ENCODE data around the gene USP37. TPM values are rescaled to one million over a fixed set of nuclear protein-coding genes. Genes with fewer than 3 reads are reported as not detected.

Gene USP37
- total and polyA plus RNA-seq, 2 of the 4 experiments (the other 2 are of a cell fraction) = 1.6 to 6.5 TPM

DNA sequence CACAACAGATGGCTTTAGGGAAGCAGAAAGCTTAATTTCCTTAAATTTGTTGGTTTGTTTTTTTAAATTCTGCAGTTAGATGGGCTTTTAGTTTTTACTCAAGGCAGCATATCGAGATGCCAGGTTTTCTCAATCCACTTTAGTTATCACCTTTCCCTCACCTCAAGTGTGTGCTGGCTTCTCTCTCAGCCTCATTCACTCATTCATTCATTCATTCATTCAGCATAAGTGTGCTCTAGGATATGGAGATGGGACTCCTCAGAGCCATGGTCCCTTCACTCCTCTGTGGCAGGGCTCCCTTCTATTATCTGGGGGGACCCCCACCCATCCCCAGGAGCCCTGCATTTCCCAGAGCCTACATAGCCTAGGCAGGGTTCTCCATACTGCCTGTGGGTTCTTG lies 130.2 kb downstream of the USP37 start:
- H3K27ac ChIP-seq (ENCODE audit: insufficient read depth, low read length) = no peak overlapping the region
- POLR2A ChIA-PET (ENCODE audit: unreplicated experiment) = no interaction called here
- no peak overlapping the region for H3K4me3 ChIP-seq (ENCODE audit: insufficient read depth, low read depth, low read length)
- H2BK120ac ChIP-seq (ENCODE audit: low read depth, low read length) = no peak overlapping the region
- no peak overlapping the region for H3K14ac ChIP-seq (replicated peaks; ENCODE audit: low read depth, low read length)
- no peak overlapping the region for H4K91ac ChIP-seq (ENCODE audit: insufficient read depth, low read depth, low read length)
- TF ChIP-seq FOS (IDR thresholded peaks at IDR 0.05; ENCODE audit: low read depth, low read length) = no peak
- no peak for TF ChIP-seq RCOR1 (IDR thresholded peaks at IDR 0.05; ENCODE audit: insufficient replicate concordance, low read length)
- no peak for TF ChIP-seq BHLHE40 (IDR thresholded peaks at IDR 0.05; ENCODE audit: low read depth, low read length)
- no peak for TF ChIP-seq POLR2A (IDR thresholded peaks at IDR 0.05; ENCODE audit: low read depth, low read length)
- no peak for TF ChIP-seq USF2 (IDR thresholded peaks at IDR 0.05; ENCODE audit: low read depth, low read length)
- no peak for TF ChIP-seq RAD21 (IDR thresholded peaks at IDR 0.05; ENCODE audit: low read length)
- H3K56ac ChIP-seq (ENCODE audit: extremely low read depth, insufficient read depth, low read length) = no peak overlapping the region
- no peaks in the 10 kb centered on the region for H3K9me1 ChIP-seq (ENCODE audit: insufficient read depth, low read length)
- dilution Hi-C loops (cut with HindIII; ENCODE audit: low sequenced_read_pairs, unreplicated experiment) (no loop called here), intact Hi-C loops (cut with micrococcal nuclease) (no loop called here), in situ Hi-C loops (cut with MboI; ENCODE audit: low sequenced_read_pairs) (no loop called here)
- WGBS, 2 experiments (ENCODE audit: extremely low coverage in 2 of 2, insufficient read length in 1 of 2) = no CpG with 5 or more reads among the region's 1 CpG
- H3K9me3 ChIP-seq (ENCODE audit: control insufficient read depth, insufficient read depth, low read length) = no peaks in the 10 kb centered on the region
- no peak overlapping the region for H3K18ac ChIP-seq (ENCODE audit: low read depth, low read length)
- H2BK5ac ChIP-seq (ENCODE audit: low read depth, low read length, poor library complexity, severe bottlenecking) = no peak overlapping the region
- no TSS peak for BruUV-seq (replicated peaks)
- no peaks in the 10 kb centered on the region for H3K79me1 ChIP-seq (ENCODE audit: low read depth in 1 of 2, low read length in 2 of 2)
- no peak overlapping the region for H2AK9ac ChIP-seq (replicated peaks; ENCODE audit: low read depth, low read length, poor library complexity)
- H4K5ac ChIP-seq (ENCODE audit: low read depth, low read length) = no peak overlapping the region
- ATAC-seq (ENCODE audit: low read depth) = no peak
- H3K27me3 ChIP-seq (ENCODE audit: control insufficient read depth, insufficient read depth, low read length) = no peaks in the 10 kb centered on the region
- no peak overlapping the region for H3K4ac ChIP-seq (ENCODE audit: low read depth, low read length)
- H4K8ac ChIP-seq (ENCODE audit: low read depth in 2 of 2, low read length in 2 of 2) = no peak overlapping the region
- no peak overlapping the region for H3K4me2 ChIP-seq (ENCODE audit: low read depth, low read length)
- no peak overlapping the region for H3K23ac ChIP-seq (ENCODE audit: low read depth, low read length)
- H2BK15ac ChIP-seq (ENCODE audit: low read depth, low read length) = no peak overlapping the region
- no peak overlapping the region for H2BK20ac ChIP-seq (ENCODE audit: low read depth, low read length)
- H2AK5ac ChIP-seq (ENCODE audit: low read depth, low read length) = no peak overlapping the region
- DNase-seq = no peak
- CTCF ChIA-PET = no interaction called here
- peaks cover 2% of the 10 kb centered on the region; the same call in 1 of the 2 replicates for H3K4me1 ChIP-seq (ENCODE audit: control insufficient read depth, insufficient read depth, low read length)
- no peaks in the 10 kb centered on the region for H4K20me1 ChIP-seq (ENCODE audit: insufficient read depth, low read length)
- H2AFZ ChIP-seq (replicated peaks; ENCODE audit: low read length, poor library complexity) = no peak overlapping the region
- H3K9ac ChIP-seq (ENCODE audit: low read depth, low read length) = no peak overlapping the region
- no peaks in the 10 kb centered on the region for H3K36me3 ChIP-seq (ENCODE audit: control insufficient read depth, insufficient read depth, low read length)

Data from IMR-90 (cell line).